HepG2 (cell line): Measurements from ENCODE around the gene ZNF184. TPM values are rescaled to one million over a fixed set of nuclear protein-coding genes. Genes with fewer than 3 reads are reported as not detected.

Source experiments
- ATAC-seq: fragments of 200-7000 bp; cut with Tn5 transposase; 3 replicates; pipeline ENCODE4 v1.9.1; 2020; ENCODE audit warnings: mild to moderate bottlenecking, moderate library complexity
- BruUV-seq: library from RNA; stranded (reverse); fragments of 400-500 nt; replicated peaks from 2 replicates; lab custom pipeline; 2021; lab: Mats Ljungman, UMichigan
- CTCF ChIA-PET: fragments of 300-600 bp; formaldehyde crosslinking; extraction: SDS; loops from one replicate; lab custom pipeline; 2021; ENCODE audit warnings: low total read pairs, inconsistent platforms, low intra/inter-chr PET ratio; lab: Yijun Ruan, JAX
- POLR2A ChIA-PET: fragments of 350-600 bp; sonication (Branson Sonifier 250); formaldehyde crosslinking; loops from one replicate; lab custom pipeline; 2020; ENCODE audit warnings: antibody characterized with exemption, inconsistent platforms; lab: Yijun Ruan, JAX
- DNase-seq: peaks from one replicate; pipeline ENCODE4 v3.0.0-alpha.2; 2015; ENCODE audit warnings: low spot score
- FAIRE-seq: peaks from 3 replicates; lab custom pipeline; 2011; peaks lifted over from hg19 to GRCh38; lab: Jason Lieb, UNC
- H2AFZ ChIP-seq: one replicate; pipeline ENCODE4 v1.6.1; 2011; ENCODE audit warnings: low read length, inconsistent platforms
- H3K27ac ChIP-seq: fragments of 300-600 bp; 3 replicates; pipeline ENCODE4 v1.8.0; 2011; ENCODE audit warnings: mixed run types, mild to moderate bottlenecking, mixed read lengths, low read length, inconsistent platforms; ENCODE audit not compliant: insufficient read depth; ENCODE audit errors: extremely low read length
- H3K27me3 ChIP-seq, 2 experiments: fragments of 200-600 bp in 1 of 2; 2 replicates in 1 of 2; 3 replicates in 1 of 2; pipeline versions ENCODE4 v1.6.0 to v1.8.0; 2011; ENCODE audit warnings: low read length in 2 of 2, mild to moderate bottlenecking in 2 of 2, moderate library complexity in 2 of 2, inconsistent platforms in 1 of 2; ENCODE audit not compliant: insufficient read depth in 2 of 2, control insufficient read depth in 1 of 2
- H3K36me3 ChIP-seq, 2 experiments: fragments of 200-600 bp in 1 of 2; replicated peaks in 1 of 2; 2 replicates in 1 of 2; 3 replicates in 1 of 2; pipeline versions ENCODE4 v1.5.1 to v1.8.0; 2011; ENCODE audit warnings: low read length in 2 of 2, inconsistent platforms in 1 of 2; ENCODE audit not compliant: insufficient read depth in 2 of 2, control insufficient read depth in 1 of 2
- H3K4me1 ChIP-seq: 2 replicates; pipeline ENCODE4 v1.5.1; 2012; ENCODE audit warnings: low read length, inconsistent platforms; ENCODE audit not compliant: insufficient read depth
- H3K4me2 ChIP-seq: 2 replicates; pipeline ENCODE4 v1.6.0; 2011; ENCODE audit warnings: low read depth, low read length, inconsistent platforms
- H3K4me3 ChIP-seq, 3 experiments: fragments of 200-600 bp in 1 of 3; sonication (generic), shearing (Covaris generic) in 1 of 3; replicated peaks in 1 of 3; 2 replicates each; pipeline ENCODE4 v1.5.1; 2011 to 2016; ENCODE audit warnings: low read length in 3 of 3, inconsistent platforms in 2 of 3, low read depth in 2 of 3, mild to moderate bottlenecking in 2 of 3, control low read depth in 1 of 3, mixed read lengths in 1 of 3; ENCODE audit not compliant: insufficient read depth in 1 of 3
- H3K79me2 ChIP-seq: one replicate; pipeline ENCODE4 v1.6.1; 2011; ENCODE audit warnings: low read length, inconsistent platforms; ENCODE audit not compliant: insufficient read depth
- H3K9ac ChIP-seq: 2 replicates; pipeline ENCODE4 v1.6.0; 2011; ENCODE audit warnings: mild to moderate bottlenecking, low read depth, low read length, inconsistent platforms; ENCODE audit not compliant: insufficient read depth
- H3K9me3 ChIP-seq: 2 replicates; pipeline ENCODE4 v1.5.1; 2012; ENCODE audit warnings: mild to moderate bottlenecking, low read length
- H4K20me1 ChIP-seq: 2 replicates; pipeline ENCODE4 v1.6.0; 2011; ENCODE audit warnings: inconsistent platforms, mild to moderate bottlenecking, low read length, moderate library complexity; ENCODE audit not compliant: insufficient read depth
- BATF2 ChIP-seq: sonication (generic); formaldehyde crosslinking; IDR thresholded peaks from 2 replicates; pipeline ENCODE4 v1.8.0; 2022; ENCODE audit warnings: mild to moderate bottlenecking, missing genetic modification reagents, moderate library complexity
- ELF3 ChIP-seq: IDR thresholded peaks from 2 replicates; pipeline ENCODE4 v1.6.1; 2016; ENCODE audit warnings: missing genetic modification reagents, missing compliant biosample characterization
- ESRRA ChIP-seq: sonication (generic); formaldehyde crosslinking; IDR thresholded peaks from 2 replicates; pipeline ENCODE4 v1.5.1; 2020; ENCODE audit warnings: mild to moderate bottlenecking, low read depth, missing genetic modification reagents
- EZH2 ChIP-seq: conservative IDR thresholded peaks from 2 replicates; pipeline ENCODE4 v1.6.1; 2012; ENCODE audit warnings: mild to moderate bottlenecking, low read depth, low read length, moderate library complexity
- FIP1L1 ChIP-seq: fragments of 200-400 bp; formaldehyde crosslinking; IDR thresholded peaks from 2 replicates; pipeline ENCODE4 v1.6.1; 2018; ENCODE audit warnings: low read depth, mild to moderate bottlenecking, low read length, moderate library complexity, borderline replicate concordance; ENCODE audit not compliant: insufficient read depth
- GATA4 ChIP-seq: sonication (generic); IDR thresholded peaks from 2 replicates; pipeline ENCODE4 v1.6.1; 2016; ENCODE audit warnings: antibody characterized with exemption, low read depth, borderline replicate concordance
- ISL2 ChIP-seq: sonication (generic); formaldehyde crosslinking; IDR thresholded peaks from 2 replicates; pipeline ENCODE4 v1.5.0; 2020; ENCODE audit warnings: missing genetic modification reagents
- PHF20 ChIP-seq: sonication (generic); formaldehyde crosslinking; IDR thresholded peaks from 2 replicates; pipeline ENCODE4 v1.5.0; 2020; ENCODE audit warnings: mild to moderate bottlenecking, missing genetic modification reagents
- PRDM4 ChIP-seq: sonication (generic); formaldehyde crosslinking; IDR thresholded peaks from 2 replicates; pipeline ENCODE4 v1.9.0; 2021; ENCODE audit warnings: missing genetic modification reagents, borderline replicate concordance
- TSC22D2 ChIP-seq: sonication (generic); formaldehyde crosslinking; IDR thresholded peaks from 2 replicates; pipeline ENCODE4 v1.5.1; 2020; ENCODE audit warnings: missing genetic modification reagents, mild to moderate bottlenecking, borderline replicate concordance
- ZMAT5 ChIP-seq: sonication (generic); formaldehyde crosslinking; IDR thresholded peaks from 2 replicates; pipeline ENCODE4 v1.5.0; 2020; ENCODE audit warnings: mild to moderate bottlenecking, low read depth, missing genetic modification reagents, borderline replicate concordance
- ZNF124 ChIP-seq: sonication (generic); formaldehyde crosslinking; IDR thresholded peaks from 2 replicates; pipeline ENCODE4 v1.4.0; 2020; ENCODE audit warnings: missing genetic modification reagents
- ZNF367 ChIP-seq: sonication (generic); formaldehyde crosslinking; IDR thresholded peaks from 2 replicates; pipeline ENCODE4 v1.4.0; 2020; ENCODE audit warnings: missing genetic modification reagents, borderline replicate concordance
- ZNF629 ChIP-seq: sonication (generic); formaldehyde crosslinking; conservative IDR thresholded peaks from 2 replicates; pipeline ENCODE4 v1.5.0; 2020; ENCODE audit warnings: missing genetic modification reagents
- ZNF674 ChIP-seq: sonication (generic); formaldehyde crosslinking; IDR thresholded peaks from 2 replicates; pipeline ENCODE4 v1.5.0; 2020; ENCODE audit warnings: low read depth, mild to moderate bottlenecking, missing genetic modification reagents
- ZNF740 ChIP-seq: sonication (generic); formaldehyde crosslinking; IDR thresholded peaks from 2 replicates; pipeline ENCODE4 v1.4.0; 2020; ENCODE audit warnings: missing genetic modification reagents
- ZNF839 ChIP-seq: sonication (generic); formaldehyde crosslinking; IDR thresholded peaks from 2 replicates; pipeline ENCODE4 v1.4.0; 2020; ENCODE audit warnings: missing genetic modification reagents, mild to moderate bottlenecking, borderline replicate concordance
- ZSCAN12 ChIP-seq: sonication (generic); formaldehyde crosslinking; IDR thresholded peaks from 2 replicates; pipeline ENCODE4 v1.9.0; 2021; ENCODE audit warnings: mild to moderate bottlenecking, missing genetic modification reagents
- ZSCAN31 ChIP-seq: sonication (generic); formaldehyde crosslinking; IDR thresholded peaks from 2 replicates; pipeline ENCODE4 v1.5.0; 2020; ENCODE audit warnings: low read depth, mild to moderate bottlenecking, missing genetic modification reagents
- WGBS: methylation state at CpG from one replicate; pipeline ENCODE4 v1.1.6; 2017; ENCODE audit warnings: low lambda C conversion rate; 5-methylcytosine and 5-hydroxymethylcytosine counted together
- in situ Hi-C: cut with HindIII; loops from 2 replicates; pipeline ENCODE4 v1.10.0; 2017; ENCODE audit warnings: low pct_unique_long_range_greater_than_20kb; ENCODE audit not compliant: extremely low pct_ligation_motif_present
- intact Hi-C: fragments of 100-400 bp; cut with micrococcal nuclease; formaldehyde crosslinking; loops from one replicate; pipeline ENCODE4 v1.10.0; 2022; ENCODE audit not compliant: unreplicated experiment
- polyA plus RNA-seq, 8 experiments: library from polyadenylated mRNA; depleted of rRNA in 3 of 8; stranded (reverse) in 7 of 8; unstranded in 1 of 8; fragments of >200 nt; fragmentation: Illumina TruSeq in 4 of 8; extraction: Trizol in 4 of 8; gene quantifications; 2 replicates each; pipeline versions ENCODE4 v1.2.1 to v1.2.3, GENCODE V29; 2011 to 2016; ENCODE audit warnings: low read depth in 4 of 8, missing spikeins in 1 of 8, mixed read lengths in 1 of 8; ENCODE audit not compliant: insufficient read depth in 1 of 8
- total RNA-seq, 5 experiments: library from RNA; depleted of rRNA; stranded (reverse); fragments of >200 nt; fragmentation: Illumina TruSeq; extraction: Trizol; gene quantifications; 2 replicates each; pipeline ENCODE4 v1.2.3, GENCODE V29; 2016; ENCODE audit warnings: low read depth in 1 of 5
- TF ChIP-seq, protein P1 (sequence below): sonication (generic); formaldehyde crosslinking; IDR thresholded peaks from 2 replicates; pipeline ENCODE4 v1.5.1; 2020; ENCODE audit warnings: missing genetic modification reagents, mild to moderate bottlenecking, borderline replicate concordance

Gene ZNF184
- total and polyA plus RNA-seq, 2 of the 13 experiments (the other 11 are each of a cell fraction or from before 2014, with no cell fraction given): 2.1 to 10.1 TPM

- no peak for TF ChIP-seq ZNF124 (CRISPR knock-in tag)
- no peak for TF ChIP-seq FIP1L1
- no peak for TF ChIP-seq ZNF674 (CRISPR knock-in tag)
- TF ChIP-seq PHF20 (CRISPR knock-in tag): no peak
- TF ChIP-seq, all 625 proteins: peak for 0
Observed at GRCh38 chr6:27442932-27443331, 30.0 kb downstream of the ZNF184 start (continued).

DNA sequence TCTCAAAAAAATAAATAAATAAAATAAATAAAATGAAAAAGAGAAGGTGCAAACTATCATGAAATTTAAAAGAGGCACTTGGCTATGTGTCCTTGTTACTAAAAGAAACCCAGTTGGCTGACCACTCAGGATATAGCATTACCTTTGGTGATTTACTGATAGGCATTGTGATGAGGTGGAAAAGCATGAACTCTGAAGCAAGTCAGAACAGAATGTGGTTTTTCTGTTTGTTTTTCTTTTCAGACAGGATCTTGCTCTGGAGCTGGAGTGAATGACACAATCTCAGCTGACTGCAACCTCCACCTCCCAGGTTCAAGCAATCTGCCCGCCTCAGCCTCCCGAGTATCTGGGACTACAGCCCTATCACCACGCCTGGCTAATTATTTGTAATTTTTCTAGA, 31.9 kb downstream of the ZNF184 start:
- no peaks in the 10 kb centered on the region for H3K4me1 ChIP-seq
- BruUV-seq: no TSS peak
- no peak overlapping the region for H2AFZ ChIP-seq
- TF ChIP-seq GATA4 (no peak), ESRRA (CRISPR knock-in tag) (no peak), TSC22D2 (CRISPR knock-in tag) (no peak), ZMAT5 (CRISPR knock-in tag) (no peak), EZH2 (no peak), ISL2 (CRISPR knock-in tag) (no peak), BATF2 (CRISPR knock-in tag) (no peak), ZNF367 (CRISPR knock-in tag) (no peak), ZNF629 (CRISPR knock-in tag) (no peak), PRDM4 (no peak), ZSCAN31 (CRISPR knock-in tag) (no peak), ZSCAN12 (CRISPR knock-in tag) (no peak), ELF3 (CRISPR knock-in tag) (no peak), ZNF740 (no peak), ZNF839 (CRISPR knock-in tag) (no peak)
- TF ChIP-seq, protein P1, sequence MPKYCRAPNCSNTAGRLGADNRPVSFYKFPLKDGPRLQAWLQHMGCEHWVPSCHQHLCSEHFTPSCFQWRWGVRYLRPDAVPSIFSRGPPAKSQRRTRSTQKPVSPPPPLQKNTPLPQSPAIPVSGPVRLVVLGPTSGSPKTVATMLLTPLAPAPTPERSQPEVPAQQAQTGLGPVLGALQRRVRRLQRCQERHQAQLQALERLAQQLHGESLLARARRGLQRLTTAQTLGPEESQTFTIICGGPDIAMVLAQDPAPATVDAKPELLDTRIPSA: no peak
- peaks cover 46% of the 10 kb centered on the region; the same call in 1 of the 2 replicates for H3K9me3 ChIP-seq
- no peak overlapping the region for H3K4me3 ChIP-seq
- ChIA-PET POLR2A (no interaction called here), CTCF (no interaction called here)
- in situ Hi-C loops (no loop called here), intact Hi-C loops (no loop called here)
- H3K27ac ChIP-seq: no peak overlapping the region
- 62% methylated on average over 3 of the region's 3 CpGs for WGBS
- ATAC-seq: no peak
- no peak for DNase-seq
- no peaks in the 10 kb centered on the region for H3K79me2 ChIP-seq
- H3K9ac ChIP-seq: no peak overlapping the region
- H4K20me1 ChIP-seq: no peaks in the 10 kb centered on the region
- no peaks in the 10 kb centered on the region for H3K36me3 ChIP-seq
- H3K27me3 ChIP-seq: no peaks in the 10 kb centered on the region
- FAIRE-seq: no peak
- no peak overlapping the region for H3K4me2 ChIP-seq
